ENCODE measurements around the gene PTPRN2. TPM values are rescaled to one million over a fixed set of nuclear protein-coding genes. Genes with fewer than 3 reads are reported as not detected.

Gene PTPRN2
- total and polyA plus RNA-seq, 7 donors, result 0.47 to 0.82 (median 0.51) TPM

DNA sequence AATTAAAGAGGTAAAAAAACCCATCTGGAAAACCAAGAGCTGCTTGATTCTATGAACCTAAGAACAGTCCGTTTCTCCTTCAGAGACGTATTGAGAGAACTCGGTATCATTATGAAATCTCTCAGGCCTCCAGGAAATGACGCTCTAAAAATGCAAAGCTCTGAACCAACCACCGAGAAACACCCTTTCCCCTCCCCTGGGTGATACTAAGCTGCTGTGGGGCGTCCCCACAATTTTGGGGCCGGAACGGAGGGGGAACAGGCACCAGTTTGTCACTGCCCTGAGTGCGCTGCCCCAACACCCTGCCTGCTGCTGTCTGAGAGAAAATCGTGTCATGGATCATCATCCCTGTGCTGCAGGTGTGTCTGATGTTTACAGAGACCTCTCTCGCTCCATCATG is 741.4 kb downstream of the PTPRN2 start:
- intact Hi-C loops (cut with DNase I), result no loop called here
- peaks cover 0 to 2% (median 0%) of the 10 kb centered on the region in 3 donors for H3K27me3 ChIP-seq (ENCODE audit: insufficient read depth in 3 of 3, low read length in 2 of 3)
- no peaks in the 10 kb centered on the region for H3K36me3 ChIP-seq (ENCODE audit: insufficient read depth in 1 of 2, low read depth in 1 of 2)
- H3K4me3 ChIP-seq, result no peak overlapping the region
- H3K4me1 ChIP-seq, result no peaks in the 10 kb centered on the region
- ATAC-seq (no peak), DNase-seq (peak in 1 of 2 donors; percentile 30)
- no peak overlapping the region for H3K27ac ChIP-seq
- 70 to 74% (median 74%) methylated on average over 11 of the region's 11 CpGs for WGBS, 3 donors
- H3K9me3 ChIP-seq, result no peaks in the 10 kb centered on the region
- TF ChIP-seq, protein P1, sequence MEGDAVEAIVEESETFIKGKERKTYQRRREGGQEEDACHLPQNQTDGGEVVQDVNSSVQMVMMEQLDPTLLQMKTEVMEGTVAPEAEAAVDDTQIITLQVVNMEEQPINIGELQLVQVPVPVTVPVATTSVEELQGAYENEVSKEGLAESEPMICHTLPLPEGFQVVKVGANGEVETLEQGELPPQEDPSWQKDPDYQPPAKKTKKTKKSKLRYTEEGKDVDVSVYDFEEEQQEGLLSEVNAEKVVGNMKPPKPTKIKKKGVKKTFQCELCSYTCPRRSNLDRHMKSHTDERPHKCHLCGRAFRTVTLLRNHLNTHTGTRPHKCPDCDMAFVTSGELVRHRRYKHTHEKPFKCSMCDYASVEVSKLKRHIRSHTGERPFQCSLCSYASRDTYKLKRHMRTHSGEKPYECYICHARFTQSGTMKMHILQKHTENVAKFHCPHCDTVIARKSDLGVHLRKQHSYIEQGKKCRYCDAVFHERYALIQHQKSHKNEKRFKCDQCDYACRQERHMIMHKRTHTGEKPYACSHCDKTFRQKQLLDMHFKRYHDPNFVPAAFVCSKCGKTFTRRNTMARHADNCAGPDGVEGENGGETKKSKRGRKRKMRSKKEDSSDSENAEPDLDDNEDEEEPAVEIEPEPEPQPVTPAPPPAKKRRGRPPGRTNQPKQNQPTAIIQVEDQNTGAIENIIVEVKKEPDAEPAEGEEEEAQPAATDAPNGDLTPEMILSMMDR (IDR thresholded peaks at IDR 0.05), result no peak

DNA sequence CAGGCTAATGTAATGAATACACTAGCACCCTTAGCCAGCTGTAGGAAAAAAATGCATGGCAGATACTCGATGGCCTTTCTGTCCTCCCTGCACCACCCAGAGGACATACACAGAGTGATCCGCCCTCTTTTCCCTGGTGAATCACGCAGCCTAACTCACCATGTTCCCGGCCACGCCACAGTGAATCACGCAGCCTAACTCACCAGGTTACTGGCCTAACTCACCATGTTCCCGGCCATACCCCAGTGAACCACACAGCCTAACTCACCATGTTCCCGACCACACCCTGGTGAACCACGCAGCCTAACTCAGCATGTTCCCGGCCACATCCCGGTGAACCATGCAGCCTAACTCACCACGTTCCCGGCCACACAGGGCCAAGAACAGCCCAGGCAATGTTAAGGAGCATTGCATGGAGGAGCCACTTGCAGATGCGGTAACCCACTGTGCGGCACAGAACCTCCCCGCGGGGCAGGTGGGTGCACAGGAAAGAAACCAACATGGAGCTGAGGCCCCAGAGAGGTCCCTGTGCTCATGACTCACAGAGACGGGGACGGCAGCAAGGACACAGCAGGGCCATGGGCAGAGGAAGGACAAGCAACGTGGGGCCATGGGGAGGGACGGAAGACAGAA is 742.3 kb downstream of the PTPRN2 start:
- WGBS, 3 donors, result 85 to 90% (median 88%) methylated on average over 21 of the region's 21 CpGs
- Histone ChIP-seq H3K27me3 (ENCODE audit: insufficient read depth in 3 of 3, low read length in 2 of 3) (no peaks in the 10 kb centered on the region), H3K4me3 (no peak overlapping the region), H3K27ac (no peak overlapping the region), H3K36me3 (ENCODE audit: insufficient read depth in 1 of 2, low read depth in 1 of 2) (no peaks in the 10 kb centered on the region), H3K4me1 (no peaks in the 10 kb centered on the region), H3K9me3 (no peaks in the 10 kb centered on the region)
- ATAC-seq (no peak), DNase-seq (peak in 1 of 2 donors; percentile 38)
- TF ChIP-seq, protein P1 (IDR thresholded peaks at IDR 0.05), result no peak
- intact Hi-C loops (cut with DNase I), result no loop called here

DNA sequence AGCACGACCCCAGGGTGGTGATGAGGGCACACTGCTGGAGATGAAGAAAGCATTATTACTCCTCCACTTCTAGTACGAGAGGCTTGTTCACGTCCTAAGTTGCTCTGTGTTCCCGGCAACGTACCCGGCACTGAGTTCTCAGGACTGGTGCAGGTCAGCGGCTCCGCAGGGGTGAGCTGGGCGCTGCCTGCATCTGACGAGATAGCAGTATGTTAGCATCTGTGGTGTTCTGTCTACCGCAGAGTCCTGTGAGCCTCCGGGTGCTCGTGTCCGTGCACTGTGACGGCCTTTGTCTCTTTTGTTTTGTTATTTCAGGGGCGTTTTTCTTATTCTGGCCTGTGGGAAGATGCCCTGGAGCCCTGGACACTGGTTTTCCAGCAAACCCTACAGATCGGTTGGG is 743.0 kb downstream of the PTPRN2 start:
- no peaks in the 10 kb centered on the region for H3K4me1 ChIP-seq
- intact Hi-C loops (cut with DNase I), result no loop called here
- H3K27me3 ChIP-seq (ENCODE audit: insufficient read depth in 3 of 3, low read length in 2 of 3), result no peaks in the 10 kb centered on the region
- no peaks in the 10 kb centered on the region for H3K9me3 ChIP-seq
- TF ChIP-seq, protein P1 (IDR thresholded peaks at IDR 0.05), result no peak
- WGBS, 3 donors, result 87 to 90% (median 89%) methylated on average over 17 of the region's 17 CpGs
- DNase-seq, result peak in 1 of 2 donors; percentile 21
- ATAC-seq, result no peak
- no peak overlapping the region for H3K27ac ChIP-seq
- H3K36me3 ChIP-seq (ENCODE audit: insufficient read depth in 1 of 2, low read depth in 1 of 2), result no peaks in the 10 kb centered on the region
- no peak overlapping the region for H3K4me3 ChIP-seq

DNA sequence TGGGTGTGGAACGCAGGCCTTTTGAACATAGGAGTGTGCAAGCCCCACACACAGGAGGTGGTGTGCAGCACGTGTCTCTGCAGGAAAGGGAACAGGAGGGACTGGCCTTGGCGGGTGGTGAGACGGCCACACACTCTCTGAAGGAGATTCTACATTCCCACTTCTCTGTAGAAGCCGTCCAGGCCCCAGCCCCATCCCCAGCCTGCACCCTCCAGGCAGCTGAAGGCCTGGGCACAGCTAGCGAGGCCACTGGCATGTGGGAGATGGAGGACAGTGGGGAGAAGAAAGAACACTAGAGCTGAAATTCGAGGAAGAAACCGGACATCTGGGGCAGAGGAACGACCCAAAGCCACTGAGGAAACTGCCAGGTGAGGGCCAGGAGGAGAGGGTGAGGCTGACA is 743.5 kb downstream of the PTPRN2 start:
- Histone ChIP-seq H3K27me3 (ENCODE audit: insufficient read depth in 3 of 3, low read length in 2 of 3) (no peaks in the 10 kb centered on the region), H3K27ac (no peak overlapping the region), H3K4me1 (no peaks in the 10 kb centered on the region), H3K4me3 (no peak overlapping the region), H3K9me3 (no peaks in the 10 kb centered on the region), H3K36me3 (ENCODE audit: insufficient read depth in 1 of 2, low read depth in 1 of 2) (no peaks in the 10 kb centered on the region)
- WGBS, 3 donors, result 74 to 77% (median 77%) methylated on average over 9 of the region's 9 CpGs
- ATAC-seq (no peak), DNase-seq (no peak)
- TF ChIP-seq, protein P1 (IDR thresholded peaks at IDR 0.05), result no peak
- intact Hi-C loops (cut with DNase I), result no loop called here

All from psoas muscle (tissue), 8 donors.